Neuron (in vitro differentiated cells): ENCODE data around the gene MBTPS1.

ENCODE experiments used
- H2AFZ ChIP-seq: one replicate; pipeline ENCODE4 v1.6.1; 2013; ENCODE audit warnings: low read depth, mild to moderate bottlenecking, inconsistent platforms, low read length, moderate library complexity
- H3K27me3 ChIP-seq: one replicate; pipeline ENCODE4 v1.6.1; 2013; ENCODE audit warnings: low read length; ENCODE audit not compliant: insufficient read depth
- H3K36me3 ChIP-seq: one replicate; pipeline ENCODE4 v1.6.1; 2013; ENCODE audit warnings: low read length; ENCODE audit not compliant: insufficient read depth
- H3K4me1 ChIP-seq: one replicate; pipeline ENCODE4 v1.6.1; 2013; ENCODE audit warnings: low read length; ENCODE audit not compliant: insufficient read depth
- H3K4me3 ChIP-seq: 2 replicates; pipeline ENCODE4 v1.5.1; 2013; ENCODE audit warnings: mild to moderate bottlenecking, low read length, moderate library complexity
- H3K9me3 ChIP-seq: one replicate; pipeline ENCODE4 v1.6.1; 2013; ENCODE audit warnings: low read length

The MBTPS1 gene

DNA sequence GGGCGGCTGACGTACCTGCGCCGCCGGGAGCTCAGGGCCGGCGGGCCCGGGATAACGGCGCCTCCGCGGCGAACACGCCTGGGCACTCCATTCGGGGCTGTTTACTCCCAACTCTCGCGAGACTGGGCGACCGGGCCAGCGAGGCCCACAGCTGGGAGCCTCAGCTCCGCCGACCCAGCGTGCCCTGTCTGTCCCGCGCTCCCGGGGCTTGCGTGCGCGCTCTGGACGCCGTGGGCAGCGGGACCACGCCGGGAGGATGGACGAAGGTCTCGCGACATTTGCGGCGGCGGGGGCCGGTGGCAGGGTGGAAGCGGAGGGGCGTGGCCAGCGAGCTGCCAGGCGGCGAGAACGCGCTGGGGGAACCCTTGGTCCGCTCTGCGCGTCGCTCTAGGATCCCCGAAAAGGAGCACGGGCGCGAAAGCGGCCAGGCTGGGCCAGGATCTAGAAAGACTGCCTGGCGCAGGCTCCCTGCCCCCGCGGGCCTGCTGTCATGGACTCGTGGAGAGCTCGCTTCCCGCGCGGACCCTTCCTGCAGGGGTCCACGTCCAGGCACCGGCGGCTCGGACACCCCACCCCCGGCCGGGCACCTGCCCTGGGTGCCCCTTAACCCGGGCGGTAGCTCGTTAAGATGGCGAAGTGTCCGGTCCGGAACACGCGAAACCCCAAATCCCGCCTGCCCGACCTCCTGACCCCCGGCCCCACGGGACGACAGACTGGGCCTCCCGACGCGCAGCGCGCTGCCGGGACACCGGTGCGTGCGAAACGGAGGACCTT, at the start of gene MBTPS1:
MBTPS1 (minus strand) TSS at position 223 of the 774 bp plus-strand sequence. CDS start 15,159 bp downstream, outside the sequence.
- peaks cover 3% of the 10 kb centered on the region for H3K36me3 ChIP-seq
- H2AFZ ChIP-seq, result peak within 1 kb of the TSS; percentile 78
- H3K9me3 ChIP-seq, result no peaks in the 10 kb centered on the region
- H3K4me1 ChIP-seq, result peaks cover 14% of the 10 kb centered on the region
- no peaks in the 10 kb centered on the region for H3K27me3 ChIP-seq
- peak within 1 kb of the TSS; percentile 96 for H3K4me3 ChIP-seq

GRCh38 chr16:84165746-84166145, 49.0 kb upstream of the MBTPS1 start:
- H3K4me3 ChIP-seq, result no peak overlapping the region
- H2AFZ ChIP-seq, result no peak overlapping the region
- H3K27me3 ChIP-seq, result peaks cover 7% of the 10 kb centered on the region
- no peaks in the 10 kb centered on the region for H3K36me3 ChIP-seq
- H3K9me3 ChIP-seq, result no peaks in the 10 kb centered on the region
- no peaks in the 10 kb centered on the region for H3K4me1 ChIP-seq

DNA sequence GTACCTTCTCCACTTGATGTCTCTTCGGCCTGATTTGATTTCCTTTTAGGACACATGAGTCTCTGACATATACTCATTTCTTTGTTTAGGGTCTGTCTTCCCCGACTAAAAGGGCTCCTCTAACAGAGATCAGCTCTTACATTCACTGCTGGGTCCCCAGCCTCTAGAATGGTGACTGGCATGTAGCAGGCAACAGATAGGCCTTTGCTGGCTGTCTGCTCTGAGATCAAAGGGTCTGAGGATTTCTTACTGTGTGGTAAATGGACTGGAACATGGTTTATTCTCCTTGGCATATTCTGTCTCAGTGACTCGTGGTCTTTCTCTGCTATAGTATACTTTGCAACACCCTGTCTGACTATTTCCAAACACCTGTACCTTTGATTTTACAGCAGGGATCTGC, 45.1 kb upstream of the MBTPS1 start:
- Histone ChIP-seq H3K36me3 (no peaks in the 10 kb centered on the region), H2AFZ (no peak overlapping the region), H3K9me3 (no peaks in the 10 kb centered on the region), H3K4me1 (no peaks in the 10 kb centered on the region), H3K4me3 (no peak overlapping the region), H3K27me3 (peaks cover 13% of the 10 kb centered on the region)

- Histone ChIP-seq H3K36me3 (no peaks in the 10 kb centered on the region), H2AFZ (no peak overlapping the region), H3K4me1 (no peaks in the 10 kb centered on the region), H3K27me3 (peaks cover 13% of the 10 kb centered on the region), H3K4me3 (no peak overlapping the region), H3K9me3 (no peaks in the 10 kb centered on the region)
Measured at GRCh38 chr16:84161037-84161436, 44.3 kb upstream of the MBTPS1 start.

- no peak overlapping the region for H3K4me3 ChIP-seq
- no peaks in the 10 kb centered on the region for H3K36me3 ChIP-seq
- H3K9me3 ChIP-seq, result no peaks in the 10 kb centered on the region
- H2AFZ ChIP-seq, result no peak overlapping the region
- H3K27me3 ChIP-seq, result peaks cover 13% of the 10 kb centered on the region
- H3K4me1 ChIP-seq, result no peaks in the 10 kb centered on the region
Measured at GRCh38 chr16:84159800-84160199, 43.1 kb upstream of the MBTPS1 start.

GRCh38 chr16:84159007-84159406, 42.3 kb upstream of the MBTPS1 start:
- Histone ChIP-seq H3K36me3 (no peaks in the 10 kb centered on the region), H3K27me3 (peaks cover 11% of the 10 kb centered on the region), H3K4me1 (no peaks in the 10 kb centered on the region), H2AFZ (no peak overlapping the region), H3K4me3 (no peak overlapping the region), H3K9me3 (no peaks in the 10 kb centered on the region)

- Histone ChIP-seq H3K4me3 (no peak overlapping the region), H3K27me3 (peaks cover 13% of the 10 kb centered on the region), H2AFZ (no peak overlapping the region), H3K9me3 (no peaks in the 10 kb centered on the region), H3K36me3 (no peaks in the 10 kb centered on the region), H3K4me1 (no peaks in the 10 kb centered on the region)
Measured at GRCh38 chr16:84156342-84156784, 39.6 kb upstream of the MBTPS1 start.

GRCh38 chr16:84155771-84156170, 39.0 kb upstream of the MBTPS1 start:
- H3K36me3 ChIP-seq, result no peaks in the 10 kb centered on the region
- no peak overlapping the region for H3K4me3 ChIP-seq
- H3K9me3 ChIP-seq, result no peaks in the 10 kb centered on the region
- H2AFZ ChIP-seq, result no peak overlapping the region
- H3K27me3 ChIP-seq, result peaks cover 13% of the 10 kb centered on the region
- H3K4me1 ChIP-seq, result no peaks in the 10 kb centered on the region

DNA sequence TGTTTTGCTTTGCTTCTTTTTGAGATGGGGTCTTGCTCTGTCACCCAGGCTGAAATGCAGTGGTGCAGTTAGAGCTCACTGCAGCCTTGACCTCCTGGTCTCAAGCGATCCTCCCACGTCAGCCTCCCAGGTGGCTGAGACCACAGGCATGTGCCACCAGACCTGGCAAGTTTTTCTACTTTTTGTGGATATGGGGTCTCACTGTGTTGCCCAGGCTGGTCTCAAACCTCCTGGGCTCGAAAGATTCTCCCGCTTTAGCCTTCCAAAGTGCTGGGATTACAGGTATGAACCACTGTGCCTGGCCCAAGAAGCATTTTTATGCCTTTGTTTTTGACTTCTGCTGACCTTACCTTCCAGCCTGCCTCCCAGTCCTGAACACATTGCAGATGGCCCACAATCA, 38.5 kb upstream of the MBTPS1 start:
- H3K4me1 ChIP-seq, result no peaks in the 10 kb centered on the region
- H3K36me3 ChIP-seq, result no peaks in the 10 kb centered on the region
- H2AFZ ChIP-seq, result no peak overlapping the region
- peaks cover 15% of the 10 kb centered on the region for H3K27me3 ChIP-seq
- no peak overlapping the region for H3K4me3 ChIP-seq
- H3K9me3 ChIP-seq, result no peaks in the 10 kb centered on the region

DNA sequence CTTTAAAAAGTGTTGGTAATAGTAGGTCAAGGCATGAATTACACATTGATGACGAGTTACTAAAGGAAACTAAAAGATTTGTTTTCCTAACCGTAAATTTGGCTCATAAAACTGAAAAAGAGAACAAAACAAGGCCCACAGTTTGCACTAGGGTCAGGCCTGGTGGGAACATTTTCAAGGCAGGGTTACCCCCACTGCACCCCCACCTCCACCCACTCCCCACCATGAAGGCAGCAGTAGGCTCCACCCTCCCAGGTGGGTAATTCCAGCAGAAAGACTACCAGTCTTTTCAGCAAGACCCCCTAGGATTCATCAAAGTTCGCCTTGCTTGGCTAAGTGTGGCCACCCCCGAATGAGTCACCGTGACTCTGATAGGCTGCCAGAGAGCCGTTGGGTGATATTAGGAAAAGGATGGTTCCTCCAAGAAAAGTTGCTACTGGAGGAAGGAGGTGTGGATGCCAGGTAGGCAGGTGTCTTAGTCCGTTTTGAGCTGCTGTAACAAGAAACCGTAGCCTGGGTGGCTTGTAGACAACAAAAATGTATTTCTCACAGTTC, 37.0 kb upstream of the MBTPS1 start:
- Histone ChIP-seq H3K27me3 (peaks cover 14% of the 10 kb centered on the region), H2AFZ (no peak overlapping the region), H3K36me3 (no peaks in the 10 kb centered on the region), H3K4me3 (no peak overlapping the region), H3K9me3 (no peaks in the 10 kb centered on the region), H3K4me1 (no peaks in the 10 kb centered on the region)

DNA sequence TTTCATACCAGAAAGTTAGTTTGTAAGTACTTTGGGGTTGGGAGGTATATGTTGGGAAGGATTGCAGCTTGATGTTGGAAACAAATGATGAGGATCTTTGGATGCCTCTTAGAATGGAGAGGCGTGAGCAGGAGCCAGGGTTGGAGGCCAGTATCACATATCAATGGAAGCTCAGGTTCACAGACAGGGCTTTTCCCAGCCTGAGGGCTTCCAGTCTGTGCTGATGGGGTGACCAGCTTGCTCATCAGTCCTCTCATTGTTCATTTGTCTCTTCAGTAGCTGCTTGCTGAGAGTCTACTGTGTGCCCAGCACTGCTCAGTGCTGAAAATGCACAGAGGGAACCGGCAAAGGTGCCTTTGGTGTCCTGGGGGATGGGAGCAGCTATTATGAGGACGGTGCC, 34.2 kb upstream of the MBTPS1 start:
- Histone ChIP-seq H3K27me3 (peaks cover 17% of the 10 kb centered on the region), H3K4me1 (no peaks in the 10 kb centered on the region), H3K36me3 (no peaks in the 10 kb centered on the region), H3K9me3 (no peaks in the 10 kb centered on the region), H3K4me3 (no peak overlapping the region), H2AFZ (no peak overlapping the region)

- peak within 1 kb of the TSS; percentile 99 for H2AFZ ChIP-seq
- H3K36me3 ChIP-seq, result no peaks in the 10 kb centered on the region
- H3K9me3 ChIP-seq, result peaks cover 4% of the 10 kb centered on the region
- peaks cover 3% of the 10 kb centered on the region for H3K4me1 ChIP-seq
- peak within 1 kb of the TSS; percentile 84 for H3K4me3 ChIP-seq
- peaks cover 5% of the 10 kb centered on the region for H3K27me3 ChIP-seq
Measured at GRCh38 chr16:84144859-84145639, 28.3 kb upstream of the MBTPS1 start, which contains the start of the genes DNAAF1 and HSDL1. Gene DNAAF1 (plus strand): TSS chr16:84145308. CDS start chr16:84145441, 133 bp downstream. Gene HSDL1 (minus strand): TSS chr16:84145177. CDS start chr16:84131321, 13,856 bp downstream.
